GM18907 (cell line): ENCODE results near the gene XG.

ENCODE experiments used
- ATAC-seq: cut with Tn5 transposase; IDR thresholded peaks from one replicate; pipeline ENCODE4 v1.9.1; 2021; ENCODE audit warnings: mild to moderate bottlenecking, moderate library complexity; ENCODE audit not compliant: unreplicated experiment

XG gene

DNA sequence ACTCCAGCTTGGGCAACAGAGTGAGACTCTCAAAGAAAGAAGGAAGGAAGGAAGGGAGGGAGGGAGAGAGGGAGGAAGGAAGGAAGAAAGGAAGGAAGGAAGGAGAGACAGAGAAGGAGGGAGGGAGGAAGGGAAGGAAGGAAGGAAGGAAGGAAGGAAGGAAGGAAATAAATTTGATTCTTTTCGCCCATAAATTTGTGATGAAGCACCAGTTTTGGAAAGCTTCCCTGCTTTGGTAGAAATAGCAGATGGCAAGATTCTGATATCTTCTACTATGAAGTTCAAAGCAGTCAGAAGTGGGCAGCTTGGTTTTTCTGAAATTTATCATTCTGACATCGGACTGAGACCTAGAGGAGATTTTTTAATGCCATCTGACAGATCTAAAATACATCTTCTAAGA, 65.2 kb downstream of the XG start:
- no peak for ATAC-seq

DNA sequence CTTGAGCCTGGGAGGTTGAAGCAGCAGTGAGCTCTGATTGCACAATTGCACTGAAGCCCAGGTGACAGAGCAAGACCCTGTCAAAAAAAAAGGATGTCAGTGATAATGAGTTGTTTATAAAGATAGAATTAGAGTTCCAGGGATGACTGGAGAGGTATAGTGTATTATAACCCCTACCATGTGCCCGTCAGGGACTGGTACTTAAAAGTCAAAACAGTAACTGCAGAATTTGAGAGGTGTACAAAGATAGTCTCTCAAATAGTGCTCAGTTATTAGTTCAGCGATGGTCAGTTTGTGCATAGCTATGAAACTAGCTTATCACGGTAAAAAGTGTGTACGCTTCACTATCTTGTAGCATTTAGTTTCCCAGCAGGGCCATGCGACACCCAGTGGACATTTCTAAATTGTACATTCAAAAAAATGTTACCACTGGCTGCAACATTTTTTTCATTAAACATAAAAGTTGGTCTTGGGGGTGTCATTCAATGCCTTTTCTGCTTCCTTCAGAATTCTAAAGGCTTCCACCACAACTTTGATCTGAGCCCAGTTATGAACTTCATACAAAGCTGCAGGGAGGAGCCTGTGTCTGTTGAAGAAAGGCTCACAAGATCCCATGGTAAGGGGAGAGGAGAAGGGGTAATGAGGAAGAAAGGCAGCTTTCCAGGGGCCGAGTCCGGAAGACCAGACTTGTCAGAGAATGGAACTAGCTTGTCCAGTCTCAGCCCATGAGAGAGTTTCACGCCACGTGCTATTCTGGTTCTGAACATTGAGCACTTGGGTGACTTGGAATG, 67.7 kb downstream of the XG start:
- ATAC-seq = no peak

DNA sequence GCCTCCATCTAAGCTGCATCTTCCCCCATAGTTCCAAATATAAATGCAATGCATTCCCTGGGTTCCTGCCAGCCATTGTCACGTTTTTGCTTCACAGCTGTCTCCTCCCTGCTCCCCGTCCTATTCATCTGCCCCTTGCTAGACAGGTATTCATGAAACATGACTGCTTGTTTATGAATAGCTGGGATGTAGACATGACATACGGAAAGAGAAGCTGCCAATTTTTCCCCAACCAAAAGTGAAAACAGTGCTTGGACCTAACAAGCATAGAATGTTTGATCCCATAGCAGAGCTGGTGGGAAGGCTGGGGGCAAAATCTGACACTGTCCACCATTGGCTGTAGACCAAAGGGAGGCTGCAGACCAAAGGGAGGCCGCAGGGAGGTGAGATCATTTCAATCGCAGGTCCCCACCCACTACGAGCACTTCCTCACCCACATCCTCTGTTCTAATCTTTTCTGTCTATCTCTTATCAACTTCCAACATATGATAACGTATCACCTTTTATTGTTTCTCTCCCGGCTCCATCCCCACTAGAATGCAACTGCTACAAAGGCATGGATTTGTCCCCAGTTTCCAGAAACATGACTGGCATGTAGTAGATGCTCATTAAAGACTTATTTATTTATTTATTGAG, 68.4 kb downstream of the XG start:
- no peak for ATAC-seq

DNA sequence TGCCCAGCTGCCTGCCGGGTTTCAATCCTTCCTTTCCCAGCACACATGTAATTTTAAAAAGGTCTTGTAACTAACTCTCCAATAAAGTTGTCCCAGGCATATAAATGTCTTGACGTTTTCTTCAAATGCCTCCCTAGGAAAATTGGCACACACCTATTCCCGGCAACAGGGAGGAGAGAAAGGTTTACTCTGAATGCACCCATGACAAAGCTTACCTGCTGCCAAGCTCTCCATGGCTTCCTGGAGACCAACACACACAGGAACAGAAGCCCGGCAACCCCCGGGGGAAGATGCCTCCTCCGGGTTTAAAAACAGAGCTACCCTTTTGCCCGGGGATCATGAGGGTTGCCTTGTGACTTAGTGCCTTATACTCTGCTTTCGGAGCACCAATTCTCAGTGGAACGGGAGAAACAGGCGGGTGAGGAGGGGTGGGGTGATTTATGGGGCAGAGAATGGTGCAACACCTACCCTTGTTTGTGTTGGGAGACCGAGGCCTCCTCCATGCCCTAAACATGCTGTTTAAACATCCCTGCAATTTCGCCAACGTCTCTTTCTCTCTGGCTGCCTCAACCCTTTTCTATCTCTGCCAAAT, 72.1 kb downstream of the XG start:
- no peak for ATAC-seq

DNA sequence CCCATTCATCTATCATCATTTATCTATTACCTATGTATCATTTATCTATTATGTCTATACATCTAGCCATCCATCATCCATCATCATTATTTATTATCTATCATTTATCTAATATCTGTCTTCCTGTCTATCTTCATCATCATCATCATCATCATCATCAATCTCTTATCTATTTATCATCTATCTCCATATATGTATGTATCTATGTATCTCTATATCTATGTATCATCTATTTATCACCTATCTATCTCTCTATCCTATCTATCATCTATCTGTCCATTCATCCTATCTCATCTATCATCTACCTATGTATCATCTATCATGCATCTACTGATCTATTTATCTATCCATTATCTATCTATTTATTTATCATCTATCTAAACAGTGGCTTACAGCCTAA, 73.0 kb downstream of the XG start:
- ATAC-seq = no peak

DNA sequence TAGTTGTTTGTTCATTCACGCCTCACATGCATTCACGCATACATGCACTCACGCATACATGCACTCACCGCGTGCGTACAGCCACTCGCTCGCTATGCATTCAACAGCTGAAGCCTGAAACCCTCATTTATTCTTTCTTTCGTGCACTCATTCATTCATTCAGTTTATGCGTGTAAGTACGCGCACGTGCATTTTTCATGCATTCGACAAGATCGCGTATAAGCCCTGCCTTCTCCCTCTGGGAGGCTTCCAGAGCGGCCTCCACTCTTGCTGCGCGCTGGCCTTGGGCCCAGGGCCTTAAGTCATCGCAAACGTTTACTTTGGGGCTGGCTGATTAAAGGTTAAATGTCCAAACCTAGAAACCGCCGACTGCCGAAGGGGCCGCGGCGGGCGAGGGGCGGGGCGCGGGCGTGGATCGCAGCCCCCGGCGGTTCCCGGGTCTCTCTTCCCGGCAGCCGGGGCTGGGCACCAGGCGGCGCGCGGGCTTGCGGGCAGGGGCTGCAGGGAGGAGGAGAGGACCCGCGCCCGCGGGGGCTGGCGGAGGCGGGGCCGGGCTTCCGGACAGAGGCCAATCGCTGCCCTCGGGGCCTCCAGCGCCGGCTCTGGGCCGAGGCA, 76.6 kb downstream of the XG start, which contains the start of gene GYG2:
GYG2 (plus strand) TSS at position 587 of the 615 bp plus-strand sequence. CDS start 1,259 bp downstream, outside the sequence.
- ATAC-seq = no peak

DNA sequence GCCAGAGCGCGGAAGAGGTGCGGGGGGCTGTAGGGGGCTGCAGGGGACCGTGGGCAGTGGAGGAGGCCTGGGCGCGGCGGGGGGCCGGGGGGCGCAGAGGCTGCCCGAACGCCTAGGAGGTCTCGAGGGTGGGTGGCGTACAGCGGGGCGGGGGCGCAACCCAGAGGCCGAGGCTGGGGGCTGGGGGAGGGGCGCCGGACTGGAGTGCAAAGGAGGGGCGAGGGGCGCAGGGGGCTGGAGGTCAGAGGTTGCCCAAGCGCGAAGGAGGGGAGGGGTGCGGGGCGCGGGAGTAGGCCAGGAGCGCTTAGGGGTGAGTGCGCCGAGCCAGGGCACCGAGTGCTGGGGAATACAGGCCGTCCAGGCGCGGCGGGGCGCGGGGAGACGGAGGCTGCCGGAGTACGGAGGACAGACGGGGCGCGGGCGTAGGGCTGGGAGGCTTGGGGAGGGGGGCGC, 77.1 kb downstream of the XG start:
- no peak for ATAC-seq

DNA sequence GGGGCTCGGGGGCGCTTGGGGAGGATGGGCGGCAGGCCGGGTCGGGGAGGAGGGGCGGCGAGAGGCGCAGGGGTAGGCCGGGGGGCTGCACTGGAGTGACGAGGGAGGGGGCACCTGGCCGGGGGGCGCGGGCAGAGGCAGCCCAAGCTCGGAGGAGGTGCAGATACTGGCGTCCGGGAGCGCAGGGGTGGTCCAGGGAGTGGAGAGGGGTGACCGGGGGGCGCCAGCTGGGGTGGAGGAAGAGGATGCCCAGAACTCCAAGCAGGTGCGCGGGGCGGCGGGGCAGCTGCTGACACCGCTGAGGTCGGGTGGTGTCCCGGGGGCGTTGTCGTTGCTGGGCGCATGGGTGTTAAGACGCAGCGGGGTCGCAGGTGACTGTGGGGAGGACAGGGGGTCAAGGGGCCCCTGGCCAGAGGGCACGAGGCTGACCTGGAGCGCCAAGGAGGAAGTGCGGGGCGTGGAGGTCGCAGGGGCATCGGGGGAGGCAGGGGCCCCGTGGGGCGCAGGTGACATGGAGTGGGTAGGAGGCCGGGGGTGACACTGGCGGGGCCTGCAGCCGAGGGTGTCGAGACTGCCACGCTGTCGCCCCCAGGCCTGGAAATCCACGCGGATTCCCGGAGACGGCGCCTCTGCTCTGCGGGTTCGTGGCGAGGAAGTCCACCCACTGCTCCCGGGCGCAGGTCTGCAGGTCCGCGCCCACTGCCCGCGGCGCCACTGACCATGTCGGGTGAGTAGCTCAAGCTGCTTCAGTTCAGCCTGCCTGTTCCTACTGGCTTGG, 77.8 kb downstream of the XG start:
- ATAC-seq = no peak

DNA sequence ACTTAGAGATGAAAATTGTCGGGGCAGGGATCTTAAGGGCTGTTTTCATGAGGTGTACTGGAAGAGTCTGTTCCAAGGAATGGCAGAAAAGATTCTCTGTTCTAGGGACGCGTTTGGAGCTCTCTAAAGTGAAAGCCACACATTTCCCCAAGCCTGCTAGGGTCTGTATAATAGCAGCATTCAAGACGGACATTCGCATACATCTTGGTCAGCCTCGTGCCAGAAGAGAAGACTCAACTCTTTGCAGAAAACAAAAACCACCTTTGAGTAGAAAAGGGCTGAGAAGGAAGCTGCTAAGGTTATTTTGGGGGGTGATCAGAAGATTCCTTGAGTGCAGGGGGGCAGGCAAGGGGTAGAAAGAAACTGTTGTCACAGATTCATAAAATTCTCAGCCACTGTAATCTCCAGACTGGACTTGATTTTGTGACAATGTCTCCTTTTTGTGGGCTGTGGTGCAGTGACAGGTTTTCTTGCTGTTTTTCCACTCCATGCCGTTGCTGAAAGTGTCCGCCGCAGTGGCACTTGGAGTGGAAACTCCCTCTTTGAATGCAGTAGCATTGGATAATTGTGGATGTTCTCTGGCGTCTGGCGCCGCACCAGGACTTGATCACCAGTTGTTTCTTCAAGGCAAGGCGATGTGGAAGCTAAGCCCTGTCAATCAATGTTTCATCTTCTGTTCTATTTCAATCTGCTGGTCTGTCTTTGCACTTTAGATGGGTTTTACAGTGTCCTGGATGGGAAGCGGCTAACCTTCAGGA, 79.8 kb downstream of the XG start:
- no peak for ATAC-seq

DNA sequence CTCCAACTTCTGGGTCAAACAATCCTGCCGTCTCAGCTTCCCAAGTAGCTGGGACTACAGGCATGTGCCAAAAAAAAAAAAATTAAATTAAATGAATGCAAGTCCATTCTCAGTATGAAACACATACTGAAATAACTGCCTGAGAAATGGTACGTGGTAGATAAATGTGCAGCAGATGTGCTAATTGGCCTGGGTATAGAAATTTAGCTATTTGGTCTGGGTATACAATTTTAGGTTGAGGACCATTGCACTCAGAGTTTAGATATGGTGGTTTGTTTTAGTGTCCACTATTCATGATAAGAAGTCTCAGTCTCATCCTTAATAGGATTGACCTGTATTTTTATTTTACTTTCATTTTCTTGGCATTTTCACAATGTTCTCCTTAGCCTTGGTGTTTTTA, 86.1 kb downstream of the XG start:
- ATAC-seq = no peak

DNA sequence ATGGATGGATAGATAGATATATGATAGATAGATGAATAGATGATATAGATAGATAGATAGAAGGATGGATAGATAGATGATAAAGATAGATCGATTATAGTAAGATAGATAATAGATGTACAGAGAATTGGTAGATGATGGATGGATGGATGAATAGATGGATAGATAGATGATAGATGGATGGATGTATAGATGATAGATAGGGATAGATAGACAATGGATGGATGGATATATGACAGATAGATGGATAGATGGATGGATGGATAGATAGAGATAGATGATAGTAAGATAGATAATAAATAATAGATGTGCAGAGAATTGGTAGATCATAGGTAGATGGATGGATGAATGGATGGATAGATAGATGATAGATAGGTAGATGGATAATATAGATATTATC, 89.1 kb downstream of the XG start:
- no peak for ATAC-seq

DNA sequence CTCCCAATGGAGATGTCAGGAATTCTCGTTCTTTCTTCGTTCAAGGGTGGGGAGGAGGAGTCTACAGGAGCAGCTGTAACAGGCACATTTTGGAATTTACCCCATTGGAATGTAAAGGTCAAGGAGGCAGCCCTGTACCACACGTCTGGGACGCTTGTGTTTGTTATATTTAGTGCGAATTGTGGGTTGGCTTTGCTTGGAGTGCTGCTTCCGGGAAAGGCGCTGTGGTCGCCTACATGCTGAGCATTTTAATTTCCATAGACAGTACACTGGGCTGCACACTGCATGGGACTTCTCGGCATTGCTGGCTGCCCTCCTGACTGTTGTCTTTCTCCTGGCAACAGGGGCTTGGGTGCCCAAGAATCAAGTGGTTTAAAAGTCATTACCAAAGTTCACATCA, 89.7 kb downstream of the XG start:
- no peak for ATAC-seq

DNA sequence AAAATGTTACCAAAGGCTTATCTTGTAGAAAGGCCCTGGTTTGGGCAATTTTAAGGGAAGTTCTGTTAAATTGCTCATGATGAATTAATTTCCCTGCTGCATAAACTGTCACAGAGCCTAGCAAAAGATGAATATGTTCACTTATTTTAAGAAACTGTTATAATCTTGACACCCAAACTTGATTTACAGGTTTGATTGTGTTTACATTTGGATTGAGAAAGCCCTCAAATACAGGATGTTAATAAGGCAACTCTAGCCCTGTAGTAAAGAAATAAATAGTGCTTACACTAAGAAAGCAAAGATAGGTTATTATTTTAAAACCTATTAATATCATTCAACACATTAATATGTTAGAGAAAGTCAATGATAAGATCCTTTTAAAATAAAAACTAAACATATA, 95.2 kb downstream of the XG start:
- ATAC-seq = no peak

DNA sequence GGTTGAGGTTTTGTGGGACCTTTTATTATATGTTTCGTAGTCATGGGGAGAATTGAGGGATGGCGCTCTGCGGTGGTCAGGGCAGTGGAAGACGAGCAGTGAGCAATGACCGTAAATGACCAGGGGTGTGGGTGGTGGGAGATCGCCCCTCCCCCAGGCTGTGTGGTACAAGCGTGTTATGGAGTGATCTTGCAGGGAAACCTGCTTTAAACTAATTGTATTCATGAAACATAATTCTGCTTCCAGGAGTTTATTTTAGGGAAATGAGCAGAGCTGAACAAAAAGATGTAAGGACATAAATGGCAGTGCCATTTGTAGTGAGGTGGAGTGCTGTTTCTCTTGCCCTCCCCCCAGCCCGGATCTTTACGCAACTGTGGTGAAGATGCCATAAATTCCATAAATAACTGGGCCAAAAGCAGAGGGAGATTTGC, 97.0 kb downstream of the XG start:
- no peak for ATAC-seq

DNA sequence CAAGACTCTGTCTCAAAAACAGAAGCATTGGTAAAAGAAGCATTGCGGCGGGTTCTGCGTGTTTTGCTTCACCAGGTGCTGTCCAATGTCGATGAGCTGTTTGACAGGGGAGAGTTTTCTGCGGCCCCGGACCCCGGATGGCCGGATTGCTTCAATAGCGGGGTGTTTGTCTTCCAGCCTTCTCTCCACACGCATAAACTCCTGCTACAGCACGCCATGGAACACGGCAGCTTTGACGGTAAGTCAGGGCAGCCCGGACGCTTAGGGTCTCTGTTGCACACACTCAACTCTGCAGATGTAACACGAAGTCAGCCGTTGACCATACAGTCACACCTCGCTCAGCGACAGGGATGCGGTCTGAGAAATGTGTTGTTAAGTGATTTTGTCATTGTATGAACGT, 103.1 kb downstream of the XG start:
- no peak for ATAC-seq

DNA sequence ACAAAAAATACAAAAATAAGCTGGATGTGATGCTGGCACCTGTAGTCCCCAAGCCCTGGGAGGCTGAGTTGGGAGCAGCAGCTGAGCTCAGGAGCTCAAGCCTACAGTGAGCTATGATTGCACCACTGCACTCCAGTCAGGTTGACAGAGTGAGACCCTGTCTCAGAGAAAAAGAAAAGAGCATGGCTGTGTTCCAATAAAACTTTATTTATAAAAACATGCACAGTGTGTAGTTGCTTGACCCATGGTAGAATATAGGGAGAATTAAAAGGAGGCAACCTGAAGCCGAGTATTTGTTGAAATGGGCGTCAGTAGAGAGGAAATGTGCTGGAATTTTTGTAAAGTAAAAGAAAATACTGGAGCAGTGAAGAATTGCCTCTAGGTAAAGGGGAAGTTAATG, 103.9 kb downstream of the XG start:
- ATAC-seq = no peak

DNA sequence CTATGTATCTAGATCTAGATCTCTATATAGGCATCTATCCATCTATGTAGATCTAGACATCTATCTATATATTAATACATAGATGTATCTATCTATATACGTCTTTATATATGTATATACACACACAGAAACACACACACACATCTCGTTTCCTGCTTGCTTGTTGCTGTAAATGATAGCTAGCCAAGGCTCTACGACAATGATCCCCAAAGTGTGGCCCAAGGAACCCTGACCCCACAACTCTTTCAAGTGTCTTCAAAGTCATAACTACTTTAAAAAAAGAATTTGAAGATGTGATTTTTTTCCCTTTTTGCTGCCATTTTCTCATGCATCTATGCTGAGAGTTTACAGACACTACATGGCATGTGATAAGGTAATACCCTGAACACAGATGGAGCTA, 105.7 kb downstream of the XG start:
- ATAC-seq = no peak

DNA sequence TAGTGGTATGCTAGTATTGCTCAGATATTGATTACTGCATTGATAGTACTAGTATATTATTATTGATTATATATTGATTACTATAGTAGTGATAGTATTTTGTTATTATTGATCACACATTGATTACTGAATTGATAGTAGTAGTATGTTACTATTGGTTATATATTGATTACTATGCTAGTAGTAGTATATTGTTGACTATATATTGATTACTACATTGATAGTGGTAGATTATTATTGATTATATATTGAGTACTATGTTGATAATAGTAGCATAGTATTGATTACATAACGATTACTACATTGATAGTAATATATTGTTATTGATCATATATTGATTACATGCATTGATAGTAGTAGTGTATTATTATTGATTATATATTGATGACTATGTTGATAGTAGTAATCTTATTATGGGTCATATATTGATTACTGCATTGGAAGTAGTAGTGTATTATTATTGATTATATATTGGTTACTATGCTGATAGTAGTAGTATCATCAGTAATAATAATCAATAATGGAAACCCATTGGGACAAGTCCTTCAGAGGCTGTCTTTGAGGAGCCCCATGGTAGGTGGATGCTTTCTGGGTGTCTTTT, 107.5 kb downstream of the XG start:
- ATAC-seq = no peak

DNA sequence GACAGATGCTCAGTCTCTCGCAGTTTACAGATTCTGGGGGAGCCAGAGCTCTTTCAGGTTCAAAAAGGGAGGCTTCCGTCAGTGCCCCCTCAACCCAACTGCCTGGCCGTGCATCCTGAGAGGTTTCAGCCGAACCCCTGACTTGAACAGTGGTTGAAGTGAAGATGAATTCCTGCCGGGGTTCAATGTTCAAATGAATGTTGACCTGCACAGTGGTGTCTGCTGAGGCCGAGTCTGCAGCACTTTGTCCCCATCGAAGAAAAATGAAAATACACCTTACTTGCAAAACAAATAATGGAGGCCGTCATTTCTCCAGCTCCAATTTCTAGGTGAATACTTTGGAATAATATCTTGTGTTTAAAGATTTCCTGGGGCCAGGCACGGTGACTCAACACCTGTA, 110.6 kb downstream of the XG start:
- no peak for ATAC-seq

DNA sequence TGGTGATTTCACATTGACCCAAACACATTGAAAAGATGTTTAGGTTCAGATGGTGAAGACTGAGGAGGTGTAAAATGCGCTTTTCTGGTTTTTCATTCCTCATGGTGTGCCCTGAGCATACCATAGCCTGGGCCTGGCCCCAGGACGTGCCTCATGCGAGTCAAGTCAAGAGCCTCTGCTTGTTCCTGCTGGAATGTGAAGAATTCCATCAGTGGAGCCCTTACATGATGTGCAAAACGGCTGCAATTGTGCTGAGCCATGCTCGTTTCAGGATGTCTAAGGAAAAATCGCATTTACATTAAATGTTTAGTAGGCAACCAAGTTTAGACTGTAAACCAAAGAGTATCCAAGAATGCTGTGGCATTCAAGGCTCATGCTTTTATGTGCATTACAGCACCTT, 111.8 kb downstream of the XG start:
- ATAC-seq = no peak
